Prostate gland (tissue), 2 donors: ENCODE measurements around the gene CYFIP1. TPM values are rescaled to one million over a fixed set of nuclear protein-coding genes. Genes with fewer than 3 reads are reported as not detected.

Source experiments
- DNase-seq: peaks from one replicate; pipeline ENCODE4 v3.0.0-alpha.2; 2019; ENCODE audit warnings: low spot score
- H3K27ac ChIP-seq, 2 donors: fragments of 200-600 bp; sonication (generic); 2 replicates each; pipeline ENCODE4 v1.5.1; 2017 to 2019
- H3K27me3 ChIP-seq: fragments of 200-600 bp; sonication (generic); replicated peaks from 2 replicates; pipeline ENCODE4 v1.5.1; 2019; ENCODE audit not compliant: insufficient read depth
- H3K36me3 ChIP-seq, 2 donors: fragments of 200-600 bp; sonication (generic); 1 replicate in 1 of 2; 2 replicates in 1 of 2; pipeline versions ENCODE4 v1.5.1 to v1.8.1; 2017 to 2019
- H3K4me1 ChIP-seq: fragments of 200-600 bp; sonication (generic); replicated peaks from 2 replicates; pipeline ENCODE4 v1.5.1; 2019
- H3K4me3 ChIP-seq, 2 donors: fragments of 200-600 bp; sonication (generic); 2 replicates each; pipeline ENCODE4 v1.5.1; 2017 to 2019
- H3K9me3 ChIP-seq: fragments of 200-600 bp; sonication (generic); 2 replicates; pipeline ENCODE4 v1.5.1; 2017
- CTCF ChIP-seq, 4 experiments: fragments of 200-600 bp in 2 of 4; fragments of 450-650 bp in 2 of 4; sonication (generic) in 2 of 4; IDR thresholded peaks; 1 replicate in 3 of 4; 2 replicates in 1 of 4; pipeline ENCODE4 v1.5.1; 2016 to 2019; ENCODE audit warnings: antibody characterized with exemption in 4 of 4, mild to moderate bottlenecking in 2 of 4, moderate library complexity in 2 of 4
- POLR2A ChIP-seq: fragments of 450-650 bp; IDR thresholded peaks from one replicate; pipeline ENCODE4 v1.6.1; 2016; ENCODE audit warnings: antibody characterized with exemption, mild to moderate bottlenecking
- POLR2AphosphoS5 ChIP-seq: sonication (generic); formaldehyde crosslinking; IDR thresholded peaks from one replicate; pipeline ENCODE4 v1.6.1; 2017; ENCODE audit warnings: antibody characterized with exemption
- WGBS: methylation state at CpG from one replicate; pipeline ENCODE4 v1.1.5; 2018; 5-methylcytosine and 5-hydroxymethylcytosine counted together
- intact Hi-C: fragments of 100-400 bp; cut with DNase I; formaldehyde crosslinking; loops from one replicate; pipeline ENCODE4 v1.14.2; 2022
- total RNA-seq, 2 donors: library from RNA; depleted of rRNA; stranded (reverse); fragments of >200 nt; gene quantifications; one replicate each; pipeline ENCODE4 v1.1.0, GENCODE V29; 2016

Gene CYFIP1
- total RNA-seq, 2 donors from 2014 or later: 97.1 to 121 TPM

GRCh38 chr15:22871481-22872086, 108.6 kb downstream of the CYFIP1 start:
- no peaks in the 10 kb centered on the region for H3K36me3 ChIP-seq
- no peak for DNase-seq
- 96% methylated on average over 6 of the region's 6 CpGs for WGBS
- H3K9me3 ChIP-seq: no peaks in the 10 kb centered on the region
- no peaks in the 10 kb centered on the region for H3K4me1 ChIP-seq
- no peaks in the 10 kb centered on the region for H3K27me3 ChIP-seq
- no peak overlapping the region for H3K27ac ChIP-seq
- H3K4me3 ChIP-seq: no peak overlapping the region
- no peak for TF ChIP-seq POLR2AphosphoS5
- TF ChIP-seq POLR2A: no peak
- TF ChIP-seq CTCF (IDR thresholded peaks at IDR 0.05): no peak
- intact Hi-C loops: no loop called here

- no peak for DNase-seq
- no peaks in the 10 kb centered on the region for H3K4me1 ChIP-seq
- no peaks in the 10 kb centered on the region for H3K9me3 ChIP-seq
- no peak overlapping the region for H3K27ac ChIP-seq
- WGBS: 94% methylated on average over 11 of the region's 11 CpGs
- H3K4me3 ChIP-seq: no peak overlapping the region
- H3K27me3 ChIP-seq: no peaks in the 10 kb centered on the region
- intact Hi-C loops: no loop called here
- TF ChIP-seq POLR2A (no peak), POLR2AphosphoS5 (no peak), CTCF (IDR thresholded peaks at IDR 0.05) (no peak)
- no peaks in the 10 kb centered on the region for H3K36me3 ChIP-seq
Measured at GRCh38 chr15:22870865-22871264, 109.3 kb downstream of the CYFIP1 start.

- Histone ChIP-seq H3K4me1 (no peaks in the 10 kb centered on the region), H3K36me3 (no peaks in the 10 kb centered on the region), H3K27me3 (no peaks in the 10 kb centered on the region), H3K27ac (no peak overlapping the region), H3K4me3 (no peak overlapping the region), H3K9me3 (no peaks in the 10 kb centered on the region)
- WGBS: 96% methylated on average over 12 of the region's 12 CpGs
- intact Hi-C loops: loop anchor here (5.0 kb wide), 1 partner anchor 122 kb away; no protein-coding TSS in a partner anchor
- DNase-seq: no peak
- no peak for TF ChIP-seq CTCF (IDR thresholded peaks at IDR 0.05)
- TF ChIP-seq POLR2A: no peak
- TF ChIP-seq POLR2AphosphoS5: no peak
Measured at GRCh38 chr15:22869856-22870255, 110.3 kb downstream of the CYFIP1 start.

GRCh38 chr15:22868928-22869327, 111.2 kb downstream of the CYFIP1 start:
- no peak overlapping the region for H3K27ac ChIP-seq
- DNase-seq: no peak
- no peaks in the 10 kb centered on the region for H3K4me1 ChIP-seq
- TF ChIP-seq POLR2A (no peak), CTCF (IDR thresholded peaks at IDR 0.05) (no peak), POLR2AphosphoS5 (no peak)
- no peaks in the 10 kb centered on the region for H3K9me3 ChIP-seq
- 86% methylated on average over 9 of the region's 9 CpGs for WGBS
- H3K4me3 ChIP-seq: no peak overlapping the region
- H3K27me3 ChIP-seq: no peaks in the 10 kb centered on the region
- intact Hi-C loops: loop anchor here (5.0 kb wide), 1 partner anchor 123 kb away; no protein-coding TSS in a partner anchor
- H3K36me3 ChIP-seq: no peaks in the 10 kb centered on the region

GRCh38 chr15:22868495-22868894, 111.7 kb downstream of the CYFIP1 start:
- no peaks in the 10 kb centered on the region for H3K9me3 ChIP-seq
- DNase-seq: no peak
- H3K27me3 ChIP-seq: no peaks in the 10 kb centered on the region
- H3K4me1 ChIP-seq: no peaks in the 10 kb centered on the region
- intact Hi-C loops: loop anchor here (5.0 kb wide), 1 partner anchor 124 kb away; no protein-coding TSS in a partner anchor
- no peak overlapping the region for H3K27ac ChIP-seq
- 42% methylated on average over 4 of the region's 4 CpGs for WGBS
- no peaks in the 10 kb centered on the region for H3K36me3 ChIP-seq
- TF ChIP-seq CTCF (IDR thresholded peaks at IDR 0.05): no peak
- TF ChIP-seq POLR2A: no peak
- no peak for TF ChIP-seq POLR2AphosphoS5
- no peak overlapping the region for H3K4me3 ChIP-seq
